ENCODE measurements around the gene FILIP1.

Gene FILIP1

GRCh38 chr6:75296811-75297779 is 196.5 kb downstream of the FILIP1 start:
- no peak overlapping the region for H4K8ac ChIP-seq (ENCODE audit: low read depth, low read length)
- no CpG with 5 or more reads among the region's 3 CpGs for WGBS, 2 donors (ENCODE audit: extremely low coverage in 2 of 2, insufficient read length in 2 of 2, insufficient replicate concordance in 1 of 2)
- H2BK120ac ChIP-seq (ENCODE audit: low read depth, low read length): no peak overlapping the region
- H3K14ac ChIP-seq (ENCODE audit: low read length): no peak overlapping the region
- no peak overlapping the region for H2BK15ac ChIP-seq (ENCODE audit: low read length)
- no peak overlapping the region for H3K4me2 ChIP-seq (ENCODE audit: insufficient read depth, low read length, poor library complexity, severe bottlenecking)
- no peak overlapping the region for H2AFZ ChIP-seq (ENCODE audit: low read length)
- H3K9ac ChIP-seq (ENCODE audit: low read depth, low read length, poor library complexity): no peak overlapping the region
- no peak overlapping the region for H3K23ac ChIP-seq (ENCODE audit: low read depth, low read length, poor library complexity)
- H3K4ac ChIP-seq (ENCODE audit: low read length): no peak overlapping the region
- H3K9me3 ChIP-seq (replicated peaks in 1 of 2; ENCODE audit: control insufficient read depth in 2 of 2, insufficient read depth in 1 of 2, low read depth in 1 of 2, low read length in 2 of 2): no peaks in the 10 kb centered on the region
- H2BK5ac ChIP-seq (ENCODE audit: low read length): no peak overlapping the region
- H2BK12ac ChIP-seq (ENCODE audit: low read length): no peak overlapping the region
- no peaks in the 10 kb centered on the region for H3K36me3 ChIP-seq (replicated peaks in 1 of 2; ENCODE audit: control insufficient read depth in 2 of 2, insufficient read depth in 2 of 2, low read length in 2 of 2)
- H3K4me1 ChIP-seq (ENCODE audit: control insufficient read depth in 2 of 2, insufficient read depth in 1 of 2, low read depth in 1 of 2, low read length in 2 of 2): peaks cover 0 to 4% of the 10 kb centered on the region in 2 donors
- no peaks in the 10 kb centered on the region for H3K79me1 ChIP-seq (ENCODE audit: low read depth, low read length)
- H3K27ac ChIP-seq (replicated peaks; ENCODE audit: low read length): no peak overlapping the region
- H3K4me3 ChIP-seq (ENCODE audit: low read length in 2 of 2): no peak overlapping the region
- no peak overlapping the region for H4K91ac ChIP-seq (ENCODE audit: low read depth, low read length, poor library complexity)
- H2AK5ac ChIP-seq (ENCODE audit: low read depth, low read length): no peak overlapping the region
- DNase-seq (ENCODE audit: low spot score): peak; percentile 68
- H3K27me3 ChIP-seq (ENCODE audit: control insufficient read depth in 3 of 3, insufficient read depth in 3 of 3, low read depth in 1 of 3, low read length in 3 of 3): no peaks in the 10 kb centered on the region
- no peak overlapping the region for H3K18ac ChIP-seq (ENCODE audit: low read length)

GRCh38 chr6:75292555-75292954 is 201.0 kb downstream of the FILIP1 start:
- Histone ChIP-seq H4K91ac (ENCODE audit: low read depth, low read length, poor library complexity) (no peak overlapping the region), H3K79me1 (ENCODE audit: low read depth, low read length) (no peaks in the 10 kb centered on the region), H3K36me3 (replicated peaks in 1 of 2; ENCODE audit: control insufficient read depth in 2 of 2, insufficient read depth in 2 of 2, low read length in 2 of 2) (no peaks in the 10 kb centered on the region), H2BK15ac (ENCODE audit: low read length) (no peak overlapping the region), H3K27me3 (ENCODE audit: control insufficient read depth in 3 of 3, insufficient read depth in 3 of 3, low read depth in 1 of 3, low read length in 3 of 3) (no peaks in the 10 kb centered on the region), H3K27ac (replicated peaks; ENCODE audit: low read length) (no peak overlapping the region), H2AFZ (ENCODE audit: low read length) (no peak overlapping the region), H3K23ac (ENCODE audit: low read depth, low read length, poor library complexity) (no peak overlapping the region), H4K8ac (ENCODE audit: low read depth, low read length) (no peak overlapping the region), H3K14ac (ENCODE audit: low read length) (no peak overlapping the region), H2AK5ac (ENCODE audit: low read depth, low read length) (no peak overlapping the region), H3K9ac (ENCODE audit: low read depth, low read length, poor library complexity) (no peak overlapping the region), H2BK5ac (ENCODE audit: low read length) (no peak overlapping the region), H3K9me3 (replicated peaks in 1 of 2; ENCODE audit: control insufficient read depth in 2 of 2, insufficient read depth in 1 of 2, low read depth in 1 of 2, low read length in 2 of 2) (no peaks in the 10 kb centered on the region), H2BK12ac (ENCODE audit: low read length) (no peak overlapping the region), H3K4ac (ENCODE audit: low read length) (no peak overlapping the region), H3K4me3 (ENCODE audit: low read length in 2 of 2) (no peak overlapping the region), H3K4me1 (ENCODE audit: control insufficient read depth in 2 of 2, insufficient read depth in 1 of 2, low read depth in 1 of 2, low read length in 2 of 2) (peaks cover 7 to 17% of the 10 kb centered on the region in 2 donors), H2BK120ac (ENCODE audit: low read depth, low read length) (no peak overlapping the region), H3K4me2 (ENCODE audit: insufficient read depth, low read length, poor library complexity, severe bottlenecking) (no peak overlapping the region), H3K18ac (ENCODE audit: low read length) (no peak overlapping the region)
- no peak for DNase-seq (ENCODE audit: low spot score)
- WGBS, 2 donors (ENCODE audit: extremely low coverage in 2 of 2, insufficient read length in 2 of 2, insufficient replicate concordance in 1 of 2): no CpG with 5 or more reads among the region's 2 CpGs

- Histone ChIP-seq H3K9ac (ENCODE audit: low read depth, low read length, poor library complexity) (no peak overlapping the region), H3K4me3 (ENCODE audit: low read length in 2 of 2) (no peak overlapping the region), H3K79me1 (ENCODE audit: low read depth, low read length) (no peaks in the 10 kb centered on the region), H2AFZ (ENCODE audit: low read length) (no peak overlapping the region), H2BK5ac (ENCODE audit: low read length) (no peak overlapping the region), H3K27me3 (ENCODE audit: control insufficient read depth in 3 of 3, insufficient read depth in 3 of 3, low read depth in 1 of 3, low read length in 3 of 3) (no peaks in the 10 kb centered on the region), H2BK15ac (ENCODE audit: low read length) (no peak overlapping the region), H2AK5ac (ENCODE audit: low read depth, low read length) (no peak overlapping the region), H2BK120ac (ENCODE audit: low read depth, low read length) (no peak overlapping the region), H4K91ac (ENCODE audit: low read depth, low read length, poor library complexity) (no peak overlapping the region), H3K4me1 (ENCODE audit: control insufficient read depth in 2 of 2, insufficient read depth in 1 of 2, low read depth in 1 of 2, low read length in 2 of 2) (peaks cover 7 to 17% of the 10 kb centered on the region in 2 donors), H2BK12ac (ENCODE audit: low read length) (no peak overlapping the region), H3K4me2 (ENCODE audit: insufficient read depth, low read length, poor library complexity, severe bottlenecking) (no peak overlapping the region), H3K9me3 (replicated peaks in 1 of 2; ENCODE audit: control insufficient read depth in 2 of 2, insufficient read depth in 1 of 2, low read depth in 1 of 2, low read length in 2 of 2) (no peaks in the 10 kb centered on the region), H3K27ac (replicated peaks; ENCODE audit: low read length) (no peak overlapping the region), H3K14ac (ENCODE audit: low read length) (no peak overlapping the region), H3K36me3 (replicated peaks in 1 of 2; ENCODE audit: control insufficient read depth in 2 of 2, insufficient read depth in 2 of 2, low read length in 2 of 2) (no peaks in the 10 kb centered on the region), H3K23ac (ENCODE audit: low read depth, low read length, poor library complexity) (no peak overlapping the region), H4K8ac (ENCODE audit: low read depth, low read length) (no peak overlapping the region), H3K18ac (ENCODE audit: low read length) (no peak overlapping the region), H3K4ac (ENCODE audit: low read length) (no peak overlapping the region)
- no peak for DNase-seq (ENCODE audit: low spot score)
- WGBS, 2 donors (ENCODE audit: extremely low coverage in 2 of 2, insufficient read length in 2 of 2, insufficient replicate concordance in 1 of 2): no CpG with 5 or more reads among the region's 1 CpG
These were observed 201.9 kb downstream of the FILIP1 start for GRCh38 chr6:75291744-75292143.

GRCh38 chr6:75291331-75291730 is 202.3 kb downstream of the FILIP1 start:
- no peaks in the 10 kb centered on the region for H3K27me3 ChIP-seq (ENCODE audit: control insufficient read depth in 3 of 3, insufficient read depth in 3 of 3, low read depth in 1 of 3, low read length in 3 of 3)
- H3K4me2 ChIP-seq (ENCODE audit: insufficient read depth, low read length, poor library complexity, severe bottlenecking): no peak overlapping the region
- H3K4me1 ChIP-seq (ENCODE audit: control insufficient read depth in 2 of 2, insufficient read depth in 1 of 2, low read depth in 1 of 2, low read length in 2 of 2): peaks cover 7 to 17% of the 10 kb centered on the region in 2 donors
- no peak overlapping the region for H3K18ac ChIP-seq (ENCODE audit: low read length)
- H4K8ac ChIP-seq (ENCODE audit: low read depth, low read length): no peak overlapping the region
- H3K14ac ChIP-seq (ENCODE audit: low read length): no peak overlapping the region
- no peak for DNase-seq (ENCODE audit: low spot score)
- no peak overlapping the region for H3K4ac ChIP-seq (ENCODE audit: low read length)
- H2AK5ac ChIP-seq (ENCODE audit: low read depth, low read length): no peak overlapping the region
- no peak overlapping the region for H2BK12ac ChIP-seq (ENCODE audit: low read length)
- no peak overlapping the region for H3K4me3 ChIP-seq (ENCODE audit: low read length in 2 of 2)
- no peak overlapping the region for H3K9ac ChIP-seq (ENCODE audit: low read depth, low read length, poor library complexity)
- no peak overlapping the region for H2BK120ac ChIP-seq (ENCODE audit: low read depth, low read length)
- no peak overlapping the region for H3K27ac ChIP-seq (replicated peaks; ENCODE audit: low read length)
- H3K36me3 ChIP-seq (replicated peaks in 1 of 2; ENCODE audit: control insufficient read depth in 2 of 2, insufficient read depth in 2 of 2, low read length in 2 of 2): no peaks in the 10 kb centered on the region
- no CpG with 5 or more reads among the region's 2 CpGs for WGBS, 2 donors (ENCODE audit: extremely low coverage in 2 of 2, insufficient read length in 2 of 2, insufficient replicate concordance in 1 of 2)
- no peaks in the 10 kb centered on the region for H3K79me1 ChIP-seq (ENCODE audit: low read depth, low read length)
- H2BK5ac ChIP-seq (ENCODE audit: low read length): no peak overlapping the region
- no peak overlapping the region for H2AFZ ChIP-seq (ENCODE audit: low read length)
- no peak overlapping the region for H3K23ac ChIP-seq (ENCODE audit: low read depth, low read length, poor library complexity)
- H4K91ac ChIP-seq (ENCODE audit: low read depth, low read length, poor library complexity): no peak overlapping the region
- H3K9me3 ChIP-seq (replicated peaks in 1 of 2; ENCODE audit: control insufficient read depth in 2 of 2, insufficient read depth in 1 of 2, low read depth in 1 of 2, low read length in 2 of 2): no peaks in the 10 kb centered on the region
- H2BK15ac ChIP-seq (ENCODE audit: low read length): no peak overlapping the region
